PFSK-1 (cell line): Measurements from ENCODE around the gene S100A2.

Source experiments
- SIN3A ChIP-seq: IDR thresholded peaks from 2 replicates; pipeline ENCODE4 v1.6.1; 2012; ENCODE audit warnings: mild to moderate bottlenecking, low read length, moderate library complexity, borderline replicate concordance; ENCODE audit not compliant: insufficient read depth
- TAF1 ChIP-seq: IDR thresholded peaks from 2 replicates; pipeline ENCODE4 v1.6.1; 2012; ENCODE audit warnings: low read length, control low read depth, borderline replicate concordance; ENCODE audit not compliant: insufficient read depth
- TF ChIP-seq, protein P1 (sequence below), 2 experiments: IDR thresholded peaks; 2 replicates each; pipeline versions ENCODE4 v1.6.1 to v1.8.0; 2011 to 2012; ENCODE audit warnings: low read depth in 2 of 2, low read length in 2 of 2, control low read depth in 1 of 2, inconsistent platforms in 1 of 2, mild to moderate bottlenecking in 1 of 2, moderate library complexity in 1 of 2; ENCODE audit not compliant: insufficient read depth in 1 of 2

DNA sequence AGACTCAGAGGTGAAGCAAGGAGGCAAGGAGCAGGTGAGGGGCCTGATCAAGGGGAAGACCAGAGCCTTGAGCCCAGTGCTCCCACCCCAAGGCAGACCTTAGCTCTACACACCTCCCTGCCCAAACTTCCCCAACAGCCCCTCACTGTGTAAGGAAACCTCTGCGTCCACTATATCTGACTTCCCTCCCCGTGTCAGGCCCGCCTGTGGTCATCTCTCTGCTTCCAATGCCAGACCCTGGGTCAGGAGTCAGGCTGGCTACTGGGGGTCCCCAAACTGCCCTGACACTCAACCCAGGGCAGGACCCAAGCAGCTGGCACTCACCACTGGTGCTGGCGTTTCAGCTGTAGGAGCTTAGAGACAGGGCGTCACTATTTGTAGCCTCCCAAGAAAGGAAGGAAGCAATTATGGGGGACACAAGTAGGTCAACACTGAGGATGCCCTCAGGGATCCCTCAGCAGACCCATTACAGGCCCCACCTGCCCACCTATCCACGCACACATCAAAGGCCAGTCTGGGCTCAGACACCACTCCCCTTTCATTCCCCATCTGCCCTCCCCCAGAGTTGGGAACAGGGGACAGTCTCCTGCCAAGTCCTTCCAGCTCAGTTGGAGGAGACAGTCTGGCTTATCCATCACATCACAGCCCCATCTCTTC lies 15.8 kb downstream of the S100A2 start:
- TF ChIP-seq, protein P1, sequence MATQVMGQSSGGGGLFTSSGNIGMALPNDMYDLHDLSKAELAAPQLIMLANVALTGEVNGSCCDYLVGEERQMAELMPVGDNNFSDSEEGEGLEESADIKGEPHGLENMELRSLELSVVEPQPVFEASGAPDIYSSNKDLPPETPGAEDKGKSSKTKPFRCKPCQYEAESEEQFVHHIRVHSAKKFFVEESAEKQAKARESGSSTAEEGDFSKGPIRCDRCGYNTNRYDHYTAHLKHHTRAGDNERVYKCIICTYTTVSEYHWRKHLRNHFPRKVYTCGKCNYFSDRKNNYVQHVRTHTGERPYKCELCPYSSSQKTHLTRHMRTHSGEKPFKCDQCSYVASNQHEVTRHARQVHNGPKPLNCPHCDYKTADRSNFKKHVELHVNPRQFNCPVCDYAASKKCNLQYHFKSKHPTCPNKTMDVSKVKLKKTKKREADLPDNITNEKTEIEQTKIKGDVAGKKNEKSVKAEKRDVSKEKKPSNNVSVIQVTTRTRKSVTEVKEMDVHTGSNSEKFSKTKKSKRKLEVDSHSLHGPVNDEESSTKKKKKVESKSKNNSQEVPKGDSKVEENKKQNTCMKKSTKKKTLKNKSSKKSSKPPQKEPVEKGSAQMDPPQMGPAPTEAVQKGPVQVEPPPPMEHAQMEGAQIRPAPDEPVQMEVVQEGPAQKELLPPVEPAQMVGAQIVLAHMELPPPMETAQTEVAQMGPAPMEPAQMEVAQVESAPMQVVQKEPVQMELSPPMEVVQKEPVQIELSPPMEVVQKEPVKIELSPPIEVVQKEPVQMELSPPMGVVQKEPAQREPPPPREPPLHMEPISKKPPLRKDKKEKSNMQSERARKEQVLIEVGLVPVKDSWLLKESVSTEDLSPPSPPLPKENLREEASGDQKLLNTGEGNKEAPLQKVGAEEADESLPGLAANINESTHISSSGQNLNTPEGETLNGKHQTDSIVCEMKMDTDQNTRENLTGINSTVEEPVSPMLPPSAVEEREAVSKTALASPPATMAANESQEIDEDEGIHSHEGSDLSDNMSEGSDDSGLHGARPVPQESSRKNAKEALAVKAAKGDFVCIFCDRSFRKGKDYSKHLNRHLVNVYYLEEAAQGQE (IDR thresholded peaks at IDR 0.05; ENCODE audit: insufficient read depth in 1 of 2, low read depth in 2 of 2, low read length in 2 of 2): no peak
- TF ChIP-seq SIN3A: no peak
- TF ChIP-seq TAF1: no peak
